Trophoblast cell (in vitro differentiated cells and primary cell): ENCODE data around the gene ANKRD33B.

Experiments
- DNase-seq, 2 donors: peaks; one replicate each; pipeline ENCODE4 v3.0.0-alpha.2; 2016
- H2AFZ ChIP-seq: 2 replicates; pipeline ENCODE4 v1.6.1; 2013; ENCODE audit warnings: low read length, moderate library complexity, mild to moderate bottlenecking; ENCODE audit not compliant: insufficient read depth, poor library complexity
- H2AK5ac ChIP-seq: 2 replicates; pipeline ENCODE4 v1.6.1; 2013; ENCODE audit warnings: mild to moderate bottlenecking, low read length
- H2BK120ac ChIP-seq: 2 replicates; pipeline ENCODE4 v1.6.1; 2013; ENCODE audit warnings: low read length, mild to moderate bottlenecking, moderate library complexity; ENCODE audit not compliant: insufficient read depth, poor library complexity
- H2BK12ac ChIP-seq: 2 replicates; pipeline ENCODE4 v1.6.1; 2013; ENCODE audit warnings: mild to moderate bottlenecking, low read length, moderate library complexity
- H2BK5ac ChIP-seq: 2 replicates; pipeline ENCODE4 v1.6.1; 2013; ENCODE audit warnings: low read length, low read depth, moderate library complexity, mild to moderate bottlenecking; ENCODE audit not compliant: poor library complexity
- H3K14ac ChIP-seq: 2 replicates; pipeline ENCODE4 v1.6.1; 2013; ENCODE audit warnings: mild to moderate bottlenecking, low read length
- H3K18ac ChIP-seq: 2 replicates; pipeline ENCODE4 v1.6.1; 2013; ENCODE audit warnings: mild to moderate bottlenecking, low read length
- H3K23ac ChIP-seq: 2 replicates; pipeline ENCODE4 v1.6.1; 2013; ENCODE audit warnings: low read length
- H3K27ac ChIP-seq: 2 replicates; pipeline ENCODE4 v1.5.1; 2013; ENCODE audit warnings: low read depth, mild to moderate bottlenecking, inconsistent platforms, low read length, moderate library complexity
- H3K27me3 ChIP-seq: 2 replicates; pipeline ENCODE4 v1.6.1; 2013; ENCODE audit warnings: inconsistent platforms, mild to moderate bottlenecking, low read length, moderate library complexity; ENCODE audit not compliant: insufficient read depth
- H3K36me3 ChIP-seq, 2 experiments: 1 replicate in 1 of 2; 2 replicates in 1 of 2; pipeline ENCODE4 v1.6.1; 2013; ENCODE audit warnings: low read length in 2 of 2, mild to moderate bottlenecking in 2 of 2, moderate library complexity in 1 of 2; ENCODE audit not compliant: insufficient read depth in 2 of 2, control insufficient read depth in 1 of 2
- H3K4ac ChIP-seq: 2 replicates; pipeline ENCODE4 v1.6.1; 2013; ENCODE audit warnings: low read depth, mild to moderate bottlenecking, low read length, moderate library complexity
- H3K4me1 ChIP-seq, 2 experiments: 1 replicate in 1 of 2; 2 replicates in 1 of 2; pipeline ENCODE4 v1.6.1; 2013; ENCODE audit warnings: low read length in 2 of 2, mild to moderate bottlenecking in 2 of 2, moderate library complexity in 1 of 2; ENCODE audit not compliant: insufficient read depth in 2 of 2, control insufficient read depth in 1 of 2
- H3K4me2 ChIP-seq: 2 replicates; pipeline ENCODE4 v1.6.1; 2013; ENCODE audit warnings: inconsistent platforms, mild to moderate bottlenecking, low read length, moderate library complexity
- H3K4me3 ChIP-seq: 2 replicates; pipeline ENCODE4 v1.5.1; 2013; ENCODE audit warnings: mild to moderate bottlenecking, low read depth, low read length, inconsistent platforms
- H3K79me1 ChIP-seq: one replicate; pipeline ENCODE4 v1.6.1; 2013; ENCODE audit warnings: low read length
- H3K79me2 ChIP-seq: 2 replicates; pipeline ENCODE4 v1.6.1; 2013; ENCODE audit warnings: low read length, mild to moderate bottlenecking; ENCODE audit not compliant: control insufficient read depth, insufficient read depth, poor library complexity
- H3K9ac ChIP-seq: 2 replicates; pipeline ENCODE4 v1.6.1; 2013; ENCODE audit warnings: mild to moderate bottlenecking, low read length
- H3K9me3 ChIP-seq: 2 replicates; pipeline ENCODE4 v1.6.1; 2013; ENCODE audit warnings: low read depth, mild to moderate bottlenecking, control low read depth, inconsistent platforms, low read length; ENCODE audit not compliant: insufficient read depth
- H4K12ac ChIP-seq: 2 replicates; pipeline ENCODE4 v1.6.1; 2013; ENCODE audit warnings: low read depth, mild to moderate bottlenecking, low read length, moderate library complexity
- H4K8ac ChIP-seq: 2 replicates; pipeline ENCODE4 v1.6.1; 2013; ENCODE audit warnings: low read depth, mild to moderate bottlenecking, low read length, moderate library complexity
- H4K91ac ChIP-seq: one replicate; pipeline ENCODE4 v1.6.1; 2013; ENCODE audit warnings: low read depth, mild to moderate bottlenecking, low read length, moderate library complexity
- WGBS: extraction: QIAGEN DNeasy Blood & Tissue Kit; methylation state at CpG from one replicate; pipeline ENCODE4 v1.1.7; 2013; ENCODE audit warnings: missing lambda C conversion rate; ENCODE audit not compliant: insufficient read length, insufficient coverage; ENCODE audit errors: extremely low coverage; 5-methylcytosine and 5-hydroxymethylcytosine counted together

The ANKRD33B gene

GRCh38 chr5:10540951-10541646 lies 22.8 kb upstream of the ANKRD33B start:
- Histone ChIP-seq H2BK12ac (no peak overlapping the region), H3K9ac (no peak overlapping the region), H4K91ac (no peak overlapping the region), H3K14ac (peak overlapping the region; percentile 9), H3K4me1 (peaks cover 15 to 21% of the 10 kb centered on the region in 2 experiments), H3K18ac (no peak overlapping the region), H3K9me3 (peaks cover 2% of the 10 kb centered on the region), H4K12ac (no peak overlapping the region), H3K4ac (no peak overlapping the region), H4K8ac (no peak overlapping the region), H3K4me2 (no peak overlapping the region), H3K36me3 (no peaks in the 10 kb centered on the region), H2AK5ac (peak overlapping the region; percentile 76), H2AFZ (no peak overlapping the region), H2BK120ac (no peak overlapping the region), H3K79me2 (no peaks in the 10 kb centered on the region), H3K27ac (no peak overlapping the region), H3K23ac (no peak overlapping the region), H3K4me3 (no peak overlapping the region), H3K27me3 (no peaks in the 10 kb centered on the region), H3K79me1 (peaks cover 6% of the 10 kb centered on the region), H2BK5ac (no peak overlapping the region)
- DNase-seq, result no peak
- WGBS, result no CpG with 5 or more reads among the region's 13 CpGs

GRCh38 chr5:10542055-10542550 lies 21.8 kb upstream of the ANKRD33B start:
- peaks cover 6% of the 10 kb centered on the region for H3K79me1 ChIP-seq
- peaks cover 13 to 19% of the 10 kb centered on the region in 2 experiments for H3K4me1 ChIP-seq
- H3K9ac ChIP-seq, result no peak overlapping the region
- H3K4me2 ChIP-seq, result no peak overlapping the region
- H2AFZ ChIP-seq, result no peak overlapping the region
- H3K36me3 ChIP-seq, result no peaks in the 10 kb centered on the region
- H4K8ac ChIP-seq, result no peak overlapping the region
- H3K79me2 ChIP-seq, result no peaks in the 10 kb centered on the region
- H3K27ac ChIP-seq, result no peak overlapping the region
- H4K91ac ChIP-seq, result no peak overlapping the region
- no peak overlapping the region for H4K12ac ChIP-seq
- H3K9me3 ChIP-seq, result peaks cover 2% of the 10 kb centered on the region
- no peaks in the 10 kb centered on the region for H3K27me3 ChIP-seq
- no CpG with 5 or more reads among the region's 2 CpGs for WGBS
- DNase-seq, result no peak
- H3K18ac ChIP-seq, result no peak overlapping the region
- no peak overlapping the region for H2AK5ac ChIP-seq
- no peak overlapping the region for H3K23ac ChIP-seq
- no peak overlapping the region for H3K4ac ChIP-seq
- H3K14ac ChIP-seq, result no peak overlapping the region
- no peak overlapping the region for H2BK120ac ChIP-seq
- H3K4me3 ChIP-seq, result no peak overlapping the region
- no peak overlapping the region for H2BK5ac ChIP-seq
- H2BK12ac ChIP-seq, result no peak overlapping the region

GRCh38 chr5:10543585-10544040 lies 20.3 kb upstream of the ANKRD33B start:
- Histone ChIP-seq H2AFZ (no peak overlapping the region), H3K4me3 (no peak overlapping the region), H2BK5ac (no peak overlapping the region), H3K79me2 (no peaks in the 10 kb centered on the region), H3K4me2 (no peak overlapping the region), H4K12ac (no peak overlapping the region), H4K91ac (no peak overlapping the region), H3K18ac (no peak overlapping the region), H2AK5ac (no peak overlapping the region), H3K23ac (no peak overlapping the region), H2BK120ac (no peak overlapping the region), H3K4ac (no peak overlapping the region), H3K27ac (no peak overlapping the region), H3K36me3 (no peaks in the 10 kb centered on the region), H3K14ac (no peak overlapping the region), H3K79me1 (peaks cover 4% of the 10 kb centered on the region), H3K4me1 (peaks cover 9 to 11% of the 10 kb centered on the region in 2 experiments), H2BK12ac (no peak overlapping the region), H3K27me3 (no peaks in the 10 kb centered on the region), H3K9me3 (peaks cover 3% of the 10 kb centered on the region), H4K8ac (no peak overlapping the region), H3K9ac (no peak overlapping the region)
- DNase-seq, result no peak
- no CpG with 5 or more reads among the region's 7 CpGs for WGBS

- Histone ChIP-seq H3K9me3 (peaks cover 9% of the 10 kb centered on the region), H2AK5ac (no peak overlapping the region), H4K8ac (no peak overlapping the region), H2BK12ac (no peak overlapping the region), H3K27me3 (no peaks in the 10 kb centered on the region), H3K9ac (no peak overlapping the region), H3K36me3 (no peaks in the 10 kb centered on the region), H4K91ac (no peak overlapping the region), H2AFZ (no peak overlapping the region), H3K4me1 (peaks cover 0 to under 1% of the 10 kb centered on the region in 2 experiments), H4K12ac (no peak overlapping the region), H3K27ac (no peak overlapping the region), H3K4ac (no peak overlapping the region), H3K18ac (no peak overlapping the region), H3K23ac (no peak overlapping the region), H3K4me3 (no peak overlapping the region), H3K79me2 (no peaks in the 10 kb centered on the region), H3K79me1 (no peaks in the 10 kb centered on the region), H2BK5ac (no peak overlapping the region), H3K4me2 (no peak overlapping the region), H2BK120ac (no peak overlapping the region), H3K14ac (no peak overlapping the region)
- no CpG with 5 or more reads among the region's 8 CpGs for WGBS
- no peak for DNase-seq
These were observed 18.8 kb upstream of the ANKRD33B start for GRCh38 chr5:10545084-10545483.
